Adrenal gland (tissue), 12 donors: ENCODE data around the gene TRIP11. TPM values are rescaled to one million over a fixed set of nuclear protein-coding genes. Genes with fewer than 3 reads are reported as not detected.

Experiments used
- DNase-seq, 7 donors: peaks; one replicate each; pipeline ENCODE4 v3.0.0-alpha.2; 2019 to 2020
- H3K27ac ChIP-seq, 5 donors: fragments of 200-600 bp; sonication (generic) in 4 of 5; 1 replicate in 3 of 5; 2 replicates in 2 of 5; pipeline versions ENCODE4 v1.5.1 to v1.8.0; 2016 to 2020; ENCODE audit warnings: mild to moderate bottlenecking in 1 of 5
- H3K27me3 ChIP-seq: fragments of 200-600 bp; 2 replicates; pipeline ENCODE4 v1.8.0; 2021
- H3K36me3 ChIP-seq, 2 donors: fragments of 200-600 bp; replicated peaks in 1 of 2; 1 replicate in 1 of 2; 2 replicates in 1 of 2; pipeline versions ENCODE4 v1.5.1 to v1.8.0; 2018 to 2022
- H3K4me1 ChIP-seq, 2 donors: fragments of 200-600 bp; replicated peaks in 1 of 2; 1 replicate in 1 of 2; 2 replicates in 1 of 2; pipeline versions ENCODE4 v1.5.1 to v1.8.0; 2018 to 2021
- H3K4me3 ChIP-seq, 4 donors: fragments of 200-600 bp; sonication (generic) in 3 of 4; one replicate each; pipeline ENCODE4 v1.5.1; 2016 to 2018
- H3K9me3 ChIP-seq, 3 donors: fragments of 200-600 bp; sonication (generic) in 1 of 3; replicated peaks in 1 of 3; 1 replicate in 2 of 3; 2 replicates in 1 of 3; pipeline versions ENCODE4 v1.5.1 to v1.8.0; 2016 to 2021
- CTCF ChIP-seq, 6 experiments: fragments of 450-650 bp in 4 of 6; fragments of 200-600 bp in 2 of 6; sonication (generic) in 1 of 6; IDR thresholded peaks; 1 replicate in 5 of 6; 2 replicates in 1 of 6; pipeline versions ENCODE4 v1.5.1 to v1.8.0; 2016 to 2021; ENCODE audit warnings: antibody characterized with exemption in 6 of 6, mild to moderate bottlenecking in 2 of 6, moderate library complexity in 1 of 6
- POLR2A ChIP-seq, 2 donors: fragments of 450-650 bp; IDR thresholded peaks; one replicate each; pipeline ENCODE4 v1.6.1; 2017; ENCODE audit warnings: antibody characterized with exemption in 2 of 2, mild to moderate bottlenecking in 2 of 2, moderate library complexity in 1 of 2
- WGBS, 4 donors: extraction: QIAGEN DNeasy Blood & Tissue Kit in 2 of 4; methylation state at CpG; one replicate each; pipeline versions ENCODE4 v1.1.5 to v1.1.7; 2013 to 2017; 5-methylcytosine and 5-hydroxymethylcytosine counted together
- intact Hi-C, 2 donors: fragments of 100-400 bp; cut with DNase I; formaldehyde crosslinking; loops; one replicate each; pipeline versions ENCODE4 v1.14.1 to v1.15.0; 2022 to 2023
- polyA plus RNA-seq, 3 donors: library from polyadenylated mRNA; stranded (reverse); fragments of 200-250 nt in 2 of 3; fragments of 350-450 nt in 1 of 3; fragmentation: Illumina TruSeq in 1 of 3; extraction: RNeasy Lipid Tissue Mini Kit (QIAGEN cat#74804) in 1 of 3; gene quantifications; one replicate each; pipeline ENCODE4 v1.2.3, GENCODE V29; 2013 to 2014
- total RNA-seq, 9 donors: library from RNA; depleted of rRNA in 4 of 9; stranded (reverse); fragments of >200 nt in 4 of 9; fragments of 120-200 nt in 1 of 9; fragmentation: NEBNext Ultra II Directional in 1 of 9; extraction: Animal tissue kit (Norgen Biotek cat#: 25700) in 1 of 9; gene quantifications; one replicate each; pipeline versions ENCODE4 v1.1.0 to v1.2.4, GENCODE V29; 2013 to 2023
- donor health status: healthy with polysubstance abuse.
- donor health status: Bipolar disorder and iron deficiency.
- donor health status: DM: yes; HTN: yes; CAD: no.
- donor health status: DM: no; HTN: no; CAD: no.
- donor health status: DM: no; HTN: no; CAD: no.
- donor health status: DM: yes; HTN: yes; CAD: no.

The TRIP11 gene
- total and polyA plus RNA-seq, 12 donors, result 3.6 to 67.4 (median 34.7) TPM

- H3K9me3 ChIP-seq, result no peaks in the 10 kb centered on the region
- no peak for TF ChIP-seq CTCF (IDR thresholded peaks at IDR 0.05)
- no peak for TF ChIP-seq POLR2A (IDR thresholded peaks at IDR 0.05)
- DNase-seq, result peak in 1 of 7 donors; percentile 51
- no peaks in the 10 kb centered on the region for H3K27me3 ChIP-seq
- peak overlapping the region in 1 of 5 donors; percentile 98 for H3K27ac ChIP-seq
- 79 to 84% (median 82%) methylated on average over 10 of the region's 10 CpGs for WGBS, 4 donors
- intact Hi-C loops, result no loop called here
- H3K4me3 ChIP-seq, result peak overlapping the region in 1 of 4 donors; percentile 62
- H3K4me1 ChIP-seq, result peaks cover 14 to 31% of the 10 kb centered on the region in 2 donors
- H3K36me3 ChIP-seq, result no peaks in the 10 kb centered on the region
These were observed 1.3 kb upstream of the TRIP11 start for GRCh38 chr14:92041203-92041602.

- no peaks in the 10 kb centered on the region for H3K36me3 ChIP-seq
- intact Hi-C loops, result no loop called here
- H3K27ac ChIP-seq, result peak overlapping the region; percentile 71 to 99 (median 96)
- WGBS, 4 donors, result 0 to 1% (median 0%) methylated on average over 13 of the region's 13 CpGs
- DNase-seq, result peak in 2 of 7 donors; percentile 10 to 49
- no peaks in the 10 kb centered on the region for H3K27me3 ChIP-seq
- TF ChIP-seq POLR2A (IDR thresholded peaks at IDR 0.05) (no peak), CTCF (IDR thresholded peaks at IDR 0.05) (no peak)
- peak overlapping the region in 3 of 4 donors; percentile 7 to 63 (median 62) for H3K4me3 ChIP-seq
- peaks cover 14 to 38% of the 10 kb centered on the region in 2 donors for H3K4me1 ChIP-seq
- H3K9me3 ChIP-seq, result no peaks in the 10 kb centered on the region
These were observed 682 bp upstream of the TRIP11 start for GRCh38 chr14:92040431-92041051.

GRCh38 chr14:92039063-92039718, 668 bp downstream of the TRIP11 start:
- peak overlapping the region; percentile 36 to 66 (median 62) for H3K4me3 ChIP-seq
- H3K4me1 ChIP-seq, result peaks cover 14 to 43% of the 10 kb centered on the region in 2 donors
- WGBS, 4 donors, result 0 to 1% (median 0%) methylated on average over 10 to 22 of the region's 22 CpGs
- no peaks in the 10 kb centered on the region for H3K27me3 ChIP-seq
- DNase-seq, result peak in 3 of 7 donors; percentile 61 to 77 (median 67)
- TF ChIP-seq POLR2A (IDR thresholded peaks at IDR 0.05), result no peak
- TF ChIP-seq CTCF (IDR thresholded peaks at IDR 0.05), result no peak
- intact Hi-C loops, result no loop called here
- H3K27ac ChIP-seq, result peak overlapping the region; percentile 71 to 99 (median 96)
- no peaks in the 10 kb centered on the region for H3K36me3 ChIP-seq
- no peaks in the 10 kb centered on the region for H3K9me3 ChIP-seq

- TF ChIP-seq CTCF (IDR thresholded peaks at IDR 0.05), result no peak
- TF ChIP-seq POLR2A (IDR thresholded peaks at IDR 0.05), result no peak
- Histone ChIP-seq H3K4me3 (peak overlapping the region in 1 of 4 donors; percentile 62), H3K36me3 (no peaks in the 10 kb centered on the region), H3K27me3 (no peaks in the 10 kb centered on the region), H3K4me1 (peaks cover 14 to 43% of the 10 kb centered on the region in 2 donors), H3K9me3 (no peaks in the 10 kb centered on the region), H3K27ac (no peak overlapping the region)
- WGBS, 4 donors, result 17 to 34% (median 22%) methylated on average over 3 of the region's 3 CpGs
- peak in 1 of 7 donors; percentile 20 for DNase-seq
- intact Hi-C loops, result no loop called here
These were observed 1.9 kb downstream of the TRIP11 start for GRCh38 chr14:92037989-92038388.
